ENCODE data around the gene TSPAN8.
"Not testable (repeated sequence)": the region's sequence is repeated elsewhere in the genome, so short reads cannot be mapped to it uniquely, and the experiment has no call there.

Gene TSPAN8

GRCh38 chr12:71129364-71129763, 28.4 kb downstream of the TSPAN8 start:
- no peak for TF ChIP-seq CTCF (IDR thresholded peaks at IDR 0.05; ENCODE audit: extremely low read depth, missing control alignments)
- DNase-seq (ENCODE audit: low spot score), result no peak

- no peak for TF ChIP-seq CTCF (IDR thresholded peaks at IDR 0.05; ENCODE audit: extremely low read depth, missing control alignments)
- no peak for DNase-seq (ENCODE audit: low spot score)
Measured at GRCh38 chr12:71128191-71128788, 29.5 kb downstream of the TSPAN8 start.

GRCh38 chr12:71125949-71126348, 31.9 kb downstream of the TSPAN8 start:
- DNase-seq (ENCODE audit: low spot score), result no peak
- no peak for TF ChIP-seq CTCF (IDR thresholded peaks at IDR 0.05; ENCODE audit: extremely low read depth, missing control alignments)

GRCh38 chr12:71125515-71125914, 32.3 kb downstream of the TSPAN8 start:
- no peak for DNase-seq (ENCODE audit: low spot score)
- TF ChIP-seq CTCF (IDR thresholded peaks at IDR 0.05; ENCODE audit: extremely low read depth, missing control alignments), result no peak

GRCh38 chr12:71124835-71125460, 32.9 kb downstream of the TSPAN8 start:
- no peak for DNase-seq (ENCODE audit: low spot score)
- TF ChIP-seq CTCF (IDR thresholded peaks at IDR 0.05; ENCODE audit: extremely low read depth, missing control alignments), result no peak

GRCh38 chr12:71113148-71113547, 44.7 kb downstream of the TSPAN8 start:
- not testable (repeated sequence) for DNase-seq (ENCODE audit: low spot score)

- TF ChIP-seq CTCF (IDR thresholded peaks at IDR 0.05; ENCODE audit: extremely low read depth, missing control alignments), result no peak
- no peak for DNase-seq (ENCODE audit: low spot score)
Measured at GRCh38 chr12:71109834-71110233, 48.0 kb downstream of the TSPAN8 start.

- DNase-seq (ENCODE audit: low spot score), result no peak
- TF ChIP-seq CTCF (IDR thresholded peaks at IDR 0.05; ENCODE audit: extremely low read depth, missing control alignments), result no peak
Measured at GRCh38 chr12:71108355-71108754, 49.4 kb downstream of the TSPAN8 start.

Measured in GM20000 (cell line).